Measurements from ENCODE around the gene RNLS.
A peak's percentile ranks its signal among the peaks of the same experiment; 100 is the strongest.

The RNLS gene

DNA sequence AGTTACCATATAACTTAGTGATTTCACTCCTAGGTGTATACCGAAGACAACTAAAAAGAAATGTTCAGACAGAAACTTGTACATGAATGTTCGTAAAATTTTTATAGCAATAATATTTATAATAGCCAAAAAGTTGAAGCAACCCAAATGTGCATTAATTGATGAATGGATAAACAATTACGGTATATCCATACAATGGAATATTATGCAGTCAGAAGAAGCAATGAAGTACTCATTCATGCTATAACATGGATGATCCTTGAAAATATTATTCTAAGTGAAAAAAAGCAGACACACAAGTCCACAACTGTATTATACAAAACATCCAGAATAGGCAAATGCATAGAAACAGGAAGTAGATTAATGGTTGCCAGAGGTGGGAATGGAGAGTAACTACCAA, 183.9 kb downstream of the RNLS start:
- H3K4me1 Mint-ChIP-seq = no peaks in the 10 kb centered on the region
- TF ChIP-seq, protein P1, sequence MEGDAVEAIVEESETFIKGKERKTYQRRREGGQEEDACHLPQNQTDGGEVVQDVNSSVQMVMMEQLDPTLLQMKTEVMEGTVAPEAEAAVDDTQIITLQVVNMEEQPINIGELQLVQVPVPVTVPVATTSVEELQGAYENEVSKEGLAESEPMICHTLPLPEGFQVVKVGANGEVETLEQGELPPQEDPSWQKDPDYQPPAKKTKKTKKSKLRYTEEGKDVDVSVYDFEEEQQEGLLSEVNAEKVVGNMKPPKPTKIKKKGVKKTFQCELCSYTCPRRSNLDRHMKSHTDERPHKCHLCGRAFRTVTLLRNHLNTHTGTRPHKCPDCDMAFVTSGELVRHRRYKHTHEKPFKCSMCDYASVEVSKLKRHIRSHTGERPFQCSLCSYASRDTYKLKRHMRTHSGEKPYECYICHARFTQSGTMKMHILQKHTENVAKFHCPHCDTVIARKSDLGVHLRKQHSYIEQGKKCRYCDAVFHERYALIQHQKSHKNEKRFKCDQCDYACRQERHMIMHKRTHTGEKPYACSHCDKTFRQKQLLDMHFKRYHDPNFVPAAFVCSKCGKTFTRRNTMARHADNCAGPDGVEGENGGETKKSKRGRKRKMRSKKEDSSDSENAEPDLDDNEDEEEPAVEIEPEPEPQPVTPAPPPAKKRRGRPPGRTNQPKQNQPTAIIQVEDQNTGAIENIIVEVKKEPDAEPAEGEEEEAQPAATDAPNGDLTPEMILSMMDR (IDR thresholded peaks at IDR 0.05) = no peak

DNA sequence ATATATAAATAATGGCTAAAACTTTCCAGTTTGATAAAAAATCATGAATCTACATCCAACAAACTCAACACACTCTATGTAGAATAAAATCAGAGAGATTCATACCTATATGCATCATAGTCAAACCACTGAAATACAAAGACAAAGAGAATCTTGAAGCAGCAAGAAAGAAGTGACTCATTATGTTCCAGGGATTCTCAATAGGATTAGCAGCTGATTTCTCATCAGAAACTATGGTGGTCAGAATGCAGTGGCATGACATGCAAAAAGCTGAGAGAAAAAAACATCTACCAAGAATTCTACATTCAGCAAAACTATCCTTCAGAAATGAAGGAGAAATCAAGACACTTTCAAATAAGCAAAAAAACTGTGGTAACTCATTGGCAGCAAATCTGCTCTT, 187.4 kb downstream of the RNLS start:
- no peak for DNase-seq
- Mint-ChIP-seq H3K27ac (no peak overlapping the region), H3K4me1 (no peaks in the 10 kb centered on the region), H3K27me3 (ENCODE audit: low read depth, poor library complexity) (no peaks in the 10 kb centered on the region), H3K4me3 (no peak overlapping the region), H3K9me3 (peaks cover 62% of the 10 kb centered on the region), H3K36me3 (ENCODE audit: low read depth) (peaks cover 12% of the 10 kb centered on the region)
- TF ChIP-seq, protein P1 (IDR thresholded peaks at IDR 0.05) = no peak

More for the DNA sequence above, 183.9 kb downstream of the RNLS start:
- no peak for DNase-seq
- Mint-ChIP-seq H3K4me3 (no peak overlapping the region), H3K27me3 (ENCODE audit: low read depth, poor library complexity) (peaks cover 4% of the 10 kb centered on the region), H3K36me3 (ENCODE audit: low read depth) (peaks cover 12% of the 10 kb centered on the region), H3K27ac (no peak overlapping the region), H3K9me3 (peaks cover 58% of the 10 kb centered on the region)

DNA sequence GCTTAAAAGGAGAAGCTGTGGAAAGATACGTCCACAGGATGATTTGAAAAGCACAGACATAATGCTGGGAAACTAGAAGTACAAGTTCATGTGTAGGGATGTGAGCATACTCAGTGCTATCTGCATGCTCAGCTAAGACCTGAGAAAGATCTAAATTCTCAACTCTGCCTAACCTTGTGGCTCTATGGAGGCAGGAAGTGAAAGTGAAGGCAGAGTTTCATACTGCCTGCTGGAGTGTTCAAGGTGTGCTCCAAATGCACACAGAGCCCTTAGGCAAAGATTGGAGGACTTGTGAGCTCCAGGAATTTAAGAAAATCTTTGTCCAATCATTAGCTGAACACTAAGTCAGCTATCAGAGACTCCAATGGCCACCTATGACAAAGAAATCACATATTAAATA, 190.9 kb downstream of the RNLS start:
- no peak overlapping the region for H3K4me3 Mint-ChIP-seq
- peaks cover 30% of the 10 kb centered on the region for H3K9me3 Mint-ChIP-seq
- peaks cover 6% of the 10 kb centered on the region for H3K36me3 Mint-ChIP-seq (ENCODE audit: low read depth)
- TF ChIP-seq, protein P1 (IDR thresholded peaks at IDR 0.05) = no peak
- H3K4me1 Mint-ChIP-seq = no peaks in the 10 kb centered on the region
- no peak for DNase-seq
- no peaks in the 10 kb centered on the region for H3K27me3 Mint-ChIP-seq (ENCODE audit: low read depth, poor library complexity)
- H3K27ac Mint-ChIP-seq = no peak overlapping the region

DNA sequence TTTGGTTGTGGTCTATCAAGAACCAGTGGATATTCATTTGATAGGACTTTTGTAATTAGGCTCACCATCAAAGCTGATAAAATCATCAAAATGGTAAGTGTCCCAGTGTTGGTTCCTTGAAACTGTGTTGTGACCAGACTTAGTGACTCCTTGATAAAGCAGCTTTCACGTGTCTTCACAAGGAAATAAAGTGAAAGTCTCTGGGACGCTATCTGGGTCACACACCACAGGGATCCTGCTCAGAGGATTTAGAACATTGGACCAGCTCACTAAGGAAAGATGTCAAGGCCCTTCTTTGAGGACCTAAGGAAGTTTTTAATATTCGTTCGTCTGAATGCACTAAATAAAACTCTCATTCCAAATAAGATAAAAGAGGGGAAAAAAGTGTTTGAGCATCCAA, 193.1 kb downstream of the RNLS start:
- H3K4me1 Mint-ChIP-seq = peaks cover 5% of the 10 kb centered on the region
- H3K9me3 Mint-ChIP-seq = peaks cover 8% of the 10 kb centered on the region
- peaks cover 2% of the 10 kb centered on the region for H3K27me3 Mint-ChIP-seq (ENCODE audit: low read depth, poor library complexity)
- H3K36me3 Mint-ChIP-seq (ENCODE audit: low read depth) = no peaks in the 10 kb centered on the region
- no peak overlapping the region for H3K4me3 Mint-ChIP-seq
- H3K27ac Mint-ChIP-seq = no peak overlapping the region
- no peak for DNase-seq
- TF ChIP-seq, protein P1 (IDR thresholded peaks at IDR 0.05) = no peak

DNA sequence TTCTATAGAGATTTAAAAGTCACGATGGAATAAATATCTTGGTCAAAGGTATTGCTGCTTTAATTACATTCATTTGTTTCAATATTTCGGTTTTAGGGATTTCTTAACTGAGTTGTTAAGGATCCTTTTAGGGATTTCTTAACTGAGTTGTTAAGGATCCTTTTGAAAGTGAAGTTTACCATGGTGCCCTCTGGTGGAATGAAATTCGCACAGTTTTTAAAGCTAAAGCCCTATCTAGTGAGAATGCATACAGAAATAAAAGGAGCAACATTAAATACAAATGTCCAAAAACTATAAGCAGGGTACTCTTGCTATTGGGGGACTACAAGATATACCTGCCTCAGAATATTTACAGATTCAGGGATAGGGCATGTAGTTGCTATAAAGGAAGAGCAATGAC, 193.7 kb downstream of the RNLS start:
- peaks cover 2% of the 10 kb centered on the region for H3K27me3 Mint-ChIP-seq (ENCODE audit: low read depth, poor library complexity)
- H3K9me3 Mint-ChIP-seq = peaks cover 5% of the 10 kb centered on the region
- no peaks in the 10 kb centered on the region for H3K36me3 Mint-ChIP-seq (ENCODE audit: low read depth)
- DNase-seq = peak; percentile 9
- no peak overlapping the region for H3K27ac Mint-ChIP-seq
- TF ChIP-seq, protein P1 (IDR thresholded peaks at IDR 0.05) = peak; percentile 55
- no peak overlapping the region for H3K4me3 Mint-ChIP-seq
- peaks cover 5% of the 10 kb centered on the region for H3K4me1 Mint-ChIP-seq

DNA sequence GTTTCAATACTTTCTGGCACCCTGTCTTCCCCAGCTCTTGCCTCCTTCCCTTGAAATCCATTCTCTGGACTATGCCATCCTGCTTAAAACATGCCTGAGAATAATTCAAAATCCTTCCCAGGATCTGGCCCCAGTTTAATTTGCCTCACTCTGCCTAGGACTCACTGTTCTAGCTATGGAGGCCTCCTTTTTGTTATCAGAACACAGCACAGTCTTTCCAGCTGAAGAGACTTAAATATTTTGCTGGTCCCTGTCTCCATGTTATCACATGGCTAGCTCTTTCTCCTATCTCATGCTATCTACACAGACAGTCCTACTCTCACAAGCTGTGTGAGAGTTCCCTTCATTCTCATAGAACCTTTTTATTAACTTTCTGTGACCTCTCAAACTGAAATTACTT, 194.8 kb downstream of the RNLS start:
- peaks cover 2% of the 10 kb centered on the region for H3K27me3 Mint-ChIP-seq (ENCODE audit: low read depth, poor library complexity)
- peaks cover 2% of the 10 kb centered on the region for H3K9me3 Mint-ChIP-seq
- H3K27ac Mint-ChIP-seq = no peak overlapping the region
- peaks cover 5% of the 10 kb centered on the region for H3K4me1 Mint-ChIP-seq
- H3K4me3 Mint-ChIP-seq = no peak overlapping the region
- no peak for DNase-seq
- TF ChIP-seq, protein P1 (IDR thresholded peaks at IDR 0.05) = no peak
- H3K36me3 Mint-ChIP-seq (ENCODE audit: low read depth) = no peaks in the 10 kb centered on the region

Measured in nephron progenitor cell (in vitro differentiated cells).